HepG2 (cell line): ENCODE data around the gene ZNF274. TPM values are rescaled to one million over a fixed set of nuclear protein-coding genes. Genes with fewer than 3 reads are reported as not detected.

Experiments
- ARHGAP35 ChIP-seq: sonication (generic); formaldehyde crosslinking; IDR thresholded peaks from 2 replicates; pipeline ENCODE4 v1.9.0; 2022; ENCODE audit warnings: mild to moderate bottlenecking, inconsistent platforms, moderate library complexity, missing genetic modification reagents, borderline replicate concordance
- CBX2 ChIP-seq, 2 experiments: fragments of 200-600 bp in 1 of 2; sonication (generic); formaldehyde crosslinking in 1 of 2; IDR thresholded peaks; 2 replicates each; pipeline versions ENCODE4 v1.7.0 to v1.8.1; 2018 to 2022; ENCODE audit warnings: low read depth in 2 of 2, low read length in 1 of 2, mild to moderate bottlenecking in 1 of 2, missing genetic modification reagents in 1 of 2
- ETV6 ChIP-seq: sonication (generic); formaldehyde crosslinking; conservative IDR thresholded peaks from 2 replicates; pipeline ENCODE4 v1.4.0; 2020; ENCODE audit warnings: missing genetic modification reagents
- GABPB1 ChIP-seq: IDR thresholded peaks from 2 replicates; pipeline ENCODE4 v1.6.1; 2016; ENCODE audit warnings: mild to moderate bottlenecking, missing genetic modification reagents, moderate library complexity, missing compliant biosample characterization
- HMG20A ChIP-seq: IDR thresholded peaks from 2 replicates; pipeline ENCODE4 v1.6.1; 2016; ENCODE audit warnings: borderline replicate concordance
- HOXA5 ChIP-seq: sonication (generic); formaldehyde crosslinking; IDR thresholded peaks from 2 replicates; pipeline ENCODE4 v1.4.0; 2020; ENCODE audit warnings: missing genetic modification reagents
- JDP2 ChIP-seq: sonication (generic); formaldehyde crosslinking; IDR thresholded peaks from 2 replicates; pipeline ENCODE4 v1.8.1; 2022; ENCODE audit warnings: missing genetic modification reagents, borderline replicate concordance
- KDM6A ChIP-seq: IDR thresholded peaks from 2 replicates; pipeline ENCODE4 v1.6.1; 2016; ENCODE audit warnings: low read depth
- MAF1 ChIP-seq: sonication (generic); formaldehyde crosslinking; IDR thresholded peaks from 2 replicates; pipeline ENCODE4 v1.5.0; 2020; ENCODE audit warnings: missing genetic modification reagents, borderline replicate concordance
- NCOA5 ChIP-seq: sonication (generic); formaldehyde crosslinking; IDR thresholded peaks from 2 replicates; pipeline ENCODE4 v1.4.0; 2020; ENCODE audit warnings: missing genetic modification reagents
- NCOR1 ChIP-seq: fragments of 200-600 bp; sonication (generic); IDR thresholded peaks from 2 replicates; pipeline ENCODE4 v1.7.0; 2017; ENCODE audit warnings: antibody characterized with exemption, low read length, borderline replicate concordance
- PPARG ChIP-seq: conservative IDR thresholded peaks from 2 replicates; pipeline ENCODE4 v1.6.1; 2016; ENCODE audit warnings: missing biosample characterization, missing genetic modification reagents
- PRMT3 ChIP-seq: sonication (generic); formaldehyde crosslinking; IDR thresholded peaks from 2 replicates; pipeline ENCODE4 v1.8.1; 2022; ENCODE audit warnings: low read depth, mild to moderate bottlenecking, moderate library complexity, missing genetic modification reagents, borderline replicate concordance
- RBAK ChIP-seq: sonication (generic); formaldehyde crosslinking; IDR thresholded peaks from 2 replicates; pipeline ENCODE4 v1.5.1; 2020; ENCODE audit warnings: mild to moderate bottlenecking, missing genetic modification reagents
- REL ChIP-seq: sonication (generic); formaldehyde crosslinking; conservative IDR thresholded peaks from 2 replicates; pipeline ENCODE4 v1.8.0; 2022; ENCODE audit warnings: mild to moderate bottlenecking, missing genetic modification reagents, moderate library complexity
- U2AF1 ChIP-seq: fragments of 200-400 bp; formaldehyde crosslinking; optimal IDR thresholded peaks from 2 replicates; pipeline ENCODE3; 2017; ENCODE audit warnings: mild to moderate bottlenecking, low read depth, low read length
- U2AF2 ChIP-seq: fragments of 200-400 bp; formaldehyde crosslinking; IDR thresholded peaks from 2 replicates; pipeline ENCODE4 v1.6.1; 2017; ENCODE audit warnings: low read depth, mild to moderate bottlenecking, low read length
- XBP1 ChIP-seq: sonication (generic); formaldehyde crosslinking; IDR thresholded peaks from 2 replicates; pipeline ENCODE4 v1.5.0; 2020; ENCODE audit warnings: missing genetic modification reagents
- ZNF10 ChIP-seq: sonication (generic); formaldehyde crosslinking; IDR thresholded peaks from 2 replicates; pipeline ENCODE4 v1.4.0; 2020; ENCODE audit warnings: mild to moderate bottlenecking, low read depth, missing genetic modification reagents, borderline replicate concordance
- ZNF501 ChIP-seq: sonication (generic); formaldehyde crosslinking; IDR thresholded peaks from 2 replicates; pipeline ENCODE4 v1.5.1; 2020; ENCODE audit warnings: mild to moderate bottlenecking, moderate library complexity, missing genetic modification reagents
- ZZZ3 ChIP-seq: sonication (generic); formaldehyde crosslinking; IDR thresholded peaks from 2 replicates; pipeline ENCODE4 v1.4.0; 2020; ENCODE audit warnings: missing genetic modification reagents, mild to moderate bottlenecking, borderline replicate concordance
- polyA plus RNA-seq, 8 experiments: library from polyadenylated mRNA; depleted of rRNA in 3 of 8; stranded (reverse) in 7 of 8; unstranded in 1 of 8; fragments of >200 nt; fragmentation: Illumina TruSeq in 4 of 8; extraction: Trizol in 4 of 8; gene quantifications; 2 replicates each; pipeline versions ENCODE4 v1.2.1 to v1.2.3, GENCODE V29; 2011 to 2016; ENCODE audit warnings: low read depth in 4 of 8, missing spikeins in 1 of 8, mixed read lengths in 1 of 8; ENCODE audit not compliant: insufficient read depth in 1 of 8
- total RNA-seq, 5 experiments: library from RNA; depleted of rRNA; stranded (reverse); fragments of >200 nt; fragmentation: Illumina TruSeq; extraction: Trizol; gene quantifications; 2 replicates each; pipeline ENCODE4 v1.2.3, GENCODE V29; 2016; ENCODE audit warnings: low read depth in 1 of 5
- TF ChIP-seq, protein P1 (sequence below): sonication (generic); formaldehyde crosslinking; IDR thresholded peaks from 2 replicates; pipeline ENCODE4 v1.8.1; 2023; ENCODE audit warnings: mild to moderate bottlenecking, missing genetic modification reagents
- TF ChIP-seq, protein P2 (sequence below): sonication (generic); formaldehyde crosslinking; IDR thresholded peaks from 2 replicates; pipeline ENCODE4 v1.5.0; 2020; ENCODE audit warnings: missing genetic modification reagents
- TF ChIP-seq, protein P3 (sequence below): sonication (generic); formaldehyde crosslinking; IDR thresholded peaks from 2 replicates; pipeline ENCODE4 v1.5.0; 2020; ENCODE audit warnings: missing genetic modification reagents

The ZNF274 gene
- total and polyA plus RNA-seq, 2 of the 13 experiments (the other 11 are each of a cell fraction or from before 2014, with no cell fraction given): 16.1 to 23.0 TPM

DNA sequence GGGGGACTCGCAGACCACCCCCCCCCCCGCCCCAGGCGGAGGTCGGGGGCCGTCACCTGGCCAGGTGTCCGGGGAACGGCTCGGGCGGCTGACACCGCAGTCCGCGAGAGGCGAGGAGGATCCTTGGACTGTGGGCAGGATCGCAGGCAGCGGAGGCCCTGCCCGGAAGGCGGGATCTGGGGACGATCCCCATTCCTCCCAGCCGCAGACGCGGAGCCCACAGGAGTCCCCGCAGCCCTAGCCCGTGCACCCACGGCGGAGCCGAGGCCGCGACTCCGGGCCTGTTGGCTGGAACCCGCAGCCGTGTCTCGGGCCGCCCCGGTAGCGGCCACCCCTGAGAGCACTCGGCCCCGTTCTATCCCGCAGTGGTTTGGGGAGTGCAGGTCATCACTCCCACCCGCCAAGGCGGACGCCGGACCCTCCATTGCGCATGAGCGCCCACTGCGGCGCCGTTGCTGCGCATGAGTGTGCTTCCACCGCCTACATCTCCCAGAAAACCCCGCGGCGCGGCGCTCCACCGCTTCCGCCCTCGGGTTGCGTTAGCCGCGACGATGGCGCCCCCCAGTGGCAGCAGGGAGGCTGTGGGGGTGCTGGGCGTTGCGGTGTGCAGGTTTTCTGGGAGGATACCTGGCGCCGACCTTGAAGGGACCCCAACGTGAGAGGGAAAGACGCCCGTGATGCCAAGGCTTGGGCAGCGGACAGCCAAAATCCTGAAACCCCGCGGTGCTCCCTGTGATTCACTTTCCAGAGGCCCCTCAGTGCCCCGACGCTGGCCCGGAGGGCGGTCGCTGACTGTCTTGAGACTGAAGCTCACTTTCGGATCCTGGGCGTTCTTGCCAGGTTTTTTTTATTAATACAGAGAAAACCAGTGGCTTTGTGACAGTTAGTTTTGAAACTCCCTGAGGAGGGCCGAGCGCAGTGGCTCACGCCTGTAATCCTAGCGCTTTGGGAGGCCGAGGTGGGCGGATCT is 27.9 kb upstream of the ZNF274 start (continued):
- 0 out of 2 replicates have a peak, but pooled peaks have one; percentile 10 for TF ChIP-seq RBAK (CRISPR knock-in tag)
- TF ChIP-seq, protein P1, sequence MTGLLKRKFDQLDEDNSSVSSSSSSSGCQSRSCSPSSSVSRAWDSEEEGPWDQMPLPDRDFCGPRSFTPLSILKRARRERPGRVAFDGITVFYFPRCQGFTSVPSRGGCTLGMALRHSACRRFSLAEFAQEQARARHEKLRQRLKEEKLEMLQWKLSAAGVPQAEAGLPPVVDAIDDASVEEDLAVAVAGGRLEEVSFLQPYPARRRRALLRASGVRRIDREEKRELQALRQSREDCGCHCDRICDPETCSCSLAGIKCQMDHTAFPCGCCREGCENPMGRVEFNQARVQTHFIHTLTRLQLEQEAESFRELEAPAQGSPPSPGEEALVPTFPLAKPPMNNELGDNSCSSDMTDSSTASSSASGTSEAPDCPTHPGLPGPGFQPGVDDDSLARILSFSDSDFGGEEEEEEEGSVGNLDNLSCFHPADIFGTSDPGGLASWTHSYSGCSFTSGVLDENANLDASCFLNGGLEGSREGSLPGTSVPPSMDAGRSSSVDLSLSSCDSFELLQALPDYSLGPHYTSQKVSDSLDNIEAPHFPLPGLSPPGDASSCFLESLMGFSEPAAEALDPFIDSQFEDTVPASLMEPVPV (CRISPR knock-in tag): peak; percentile 82; the same call in 1 of the 2 replicates
- no peak for TF ChIP-seq U2AF1
- no peak for TF ChIP-seq JDP2 (CRISPR knock-in tag)
- TF ChIP-seq MAF1 (CRISPR knock-in tag): no peak
- no peak for TF ChIP-seq KDM6A (CRISPR knock-in tag)
- no peak for TF ChIP-seq XBP1 (CRISPR knock-in tag)
- TF ChIP-seq PRMT3 (CRISPR knock-in tag): no peak
- TF ChIP-seq, protein P2, sequence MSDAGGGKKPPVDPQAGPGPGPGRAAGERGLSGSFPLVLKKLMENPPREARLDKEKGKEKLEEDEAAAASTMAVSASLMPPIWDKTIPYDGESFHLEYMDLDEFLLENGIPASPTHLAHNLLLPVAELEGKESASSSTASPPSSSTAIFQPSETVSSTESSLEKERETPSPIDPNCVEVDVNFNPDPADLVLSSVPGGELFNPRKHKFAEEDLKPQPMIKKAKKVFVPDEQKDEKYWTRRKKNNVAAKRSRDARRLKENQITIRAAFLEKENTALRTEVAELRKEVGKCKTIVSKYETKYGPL (CRISPR knock-in tag): no peak
- peak; percentile 98 for TF ChIP-seq GABPB1 (CRISPR knock-in tag)
- TF ChIP-seq ARHGAP35 (CRISPR knock-in tag): peak; percentile 77; the same call in 1 of the 2 replicates
- no peak for TF ChIP-seq NCOA5 (CRISPR knock-in tag)
- no peak for TF ChIP-seq ZZZ3 (CRISPR knock-in tag)
- TF ChIP-seq PPARG: peak; percentile 56; the same call in 1 of the 2 replicates
- no peak; the same call in 1 of the 2 replicates for TF ChIP-seq NCOR1
- TF ChIP-seq ZNF10 (CRISPR knock-in tag): no peak
- no peak for TF ChIP-seq REL
- TF ChIP-seq U2AF2: no peak
- TF ChIP-seq HOXA5 (CRISPR knock-in tag): peak; percentile 58; the same call in 1 of the 2 replicates
- TF ChIP-seq ETV6 (CRISPR knock-in tag): no peak; the same call in 1 of the 2 replicates
- TF ChIP-seq, protein P3, sequence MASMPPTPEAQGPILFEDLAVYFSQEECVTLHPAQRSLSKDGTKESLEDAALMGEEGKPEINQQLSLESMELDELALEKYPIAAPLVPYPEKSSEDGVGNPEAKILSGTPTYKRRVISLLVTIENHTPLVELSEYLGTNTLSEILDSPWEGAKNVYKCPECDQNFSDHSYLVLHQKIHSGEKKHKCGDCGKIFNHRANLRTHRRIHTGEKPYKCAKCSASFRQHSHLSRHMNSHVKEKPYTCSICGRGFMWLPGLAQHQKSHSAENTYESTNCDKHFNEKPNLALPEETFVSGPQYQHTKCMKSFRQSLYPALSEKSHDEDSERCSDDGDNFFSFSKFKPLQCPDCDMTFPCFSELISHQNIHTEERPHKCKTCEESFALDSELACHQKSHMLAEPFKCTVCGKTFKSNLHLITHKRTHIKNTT: no peak
- TF ChIP-seq HMG20A (CRISPR knock-in tag): no peak
- no peak for TF ChIP-seq CBX2 (IDR thresholded peaks at IDR 0.05; ENCODE audit: low read depth, low read length)
- no peak for TF ChIP-seq CBX2 (CRISPR knock-in tag; IDR thresholded peaks at IDR 0.05; ENCODE audit: low read depth)
- peak; percentile 87 for TF ChIP-seq ZNF501 (CRISPR knock-in tag)
